ENCODE data around the gene GRM2. TPM values are rescaled to one million over a fixed set of nuclear protein-coding genes. Genes with fewer than 3 reads are reported as not detected.
"Not testable (repeated sequence)": the region's sequence is repeated elsewhere in the genome, so short reads cannot be mapped to it uniquely, and the experiment has no call there.

The GRM2 gene
- polyA plus RNA-seq, 3 donors: 0.42 to 0.73 (median 0.44) TPM

DNA sequence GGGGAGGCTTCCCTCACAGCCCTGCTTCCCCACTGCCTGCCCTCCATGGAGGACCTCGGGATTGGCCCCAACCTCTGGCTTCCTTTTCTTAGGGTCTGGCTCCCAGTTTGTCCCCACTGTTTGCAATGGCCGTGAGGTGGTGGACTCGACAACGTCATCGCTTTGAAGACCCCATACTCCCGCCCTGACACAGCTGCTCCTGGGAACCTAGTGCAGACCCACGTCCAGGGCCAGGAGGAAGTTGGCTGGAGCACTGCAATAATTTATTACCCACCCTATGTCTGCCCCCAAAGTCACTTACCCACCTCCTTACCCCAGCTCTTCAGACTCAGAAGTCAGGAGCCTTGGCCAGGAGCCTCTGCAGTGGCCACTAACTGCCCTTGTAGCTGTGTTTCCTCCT is 11.1 kb downstream of the GRM2 start:
- DNase-seq (ENCODE audit: extremely low read depth in 1 of 11, low read depth in 9 of 11, low spot score in 4 of 11): no peak

DNA sequence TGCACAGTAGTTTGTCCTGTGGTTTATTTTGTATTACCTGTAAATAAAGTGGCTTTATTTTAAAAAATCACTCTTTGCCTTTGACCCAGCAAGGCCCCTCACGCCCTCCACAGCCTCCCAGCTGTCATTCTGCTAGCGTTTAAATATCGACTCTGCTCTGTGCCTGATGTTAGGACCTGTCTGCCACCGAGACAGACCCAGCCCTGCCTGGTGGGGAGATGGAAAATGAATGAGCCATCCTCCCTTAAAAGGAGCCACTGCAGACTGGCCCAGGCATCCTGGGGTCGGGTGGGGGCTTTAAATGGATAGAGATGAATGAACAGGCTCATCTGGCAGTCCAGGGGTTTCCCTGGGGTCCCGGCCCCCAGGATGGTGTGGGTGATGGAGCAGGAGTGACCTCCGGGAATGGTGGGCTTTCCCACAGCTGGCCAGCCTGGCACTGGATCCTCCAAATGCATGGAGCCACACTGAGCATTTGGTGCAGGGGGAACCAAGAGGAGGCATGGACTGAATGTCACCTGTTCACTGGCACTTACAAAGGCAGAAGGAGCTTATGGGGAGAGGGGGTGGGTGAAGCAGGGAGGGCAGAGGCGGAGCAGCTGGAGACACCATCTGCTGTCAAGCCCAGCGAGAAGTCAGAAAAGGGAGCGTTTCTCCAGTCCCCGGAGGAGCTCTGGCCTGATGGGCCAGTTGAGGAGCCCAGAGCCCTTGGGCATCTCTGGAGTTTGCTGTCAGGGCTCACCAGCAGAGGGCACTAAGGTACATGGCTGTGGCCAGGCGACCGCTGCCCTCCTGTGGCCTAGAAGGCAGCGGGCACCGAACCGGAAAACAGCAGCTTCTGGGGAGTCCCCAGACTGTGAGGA is 11.9 kb downstream of the GRM2 start:
- DNase-seq (ENCODE audit: extremely low read depth in 1 of 11, low read depth in 9 of 11, low spot score in 4 of 11): peak in 10 of 11 donors; percentile 3 to 44 (median 26)

DNA sequence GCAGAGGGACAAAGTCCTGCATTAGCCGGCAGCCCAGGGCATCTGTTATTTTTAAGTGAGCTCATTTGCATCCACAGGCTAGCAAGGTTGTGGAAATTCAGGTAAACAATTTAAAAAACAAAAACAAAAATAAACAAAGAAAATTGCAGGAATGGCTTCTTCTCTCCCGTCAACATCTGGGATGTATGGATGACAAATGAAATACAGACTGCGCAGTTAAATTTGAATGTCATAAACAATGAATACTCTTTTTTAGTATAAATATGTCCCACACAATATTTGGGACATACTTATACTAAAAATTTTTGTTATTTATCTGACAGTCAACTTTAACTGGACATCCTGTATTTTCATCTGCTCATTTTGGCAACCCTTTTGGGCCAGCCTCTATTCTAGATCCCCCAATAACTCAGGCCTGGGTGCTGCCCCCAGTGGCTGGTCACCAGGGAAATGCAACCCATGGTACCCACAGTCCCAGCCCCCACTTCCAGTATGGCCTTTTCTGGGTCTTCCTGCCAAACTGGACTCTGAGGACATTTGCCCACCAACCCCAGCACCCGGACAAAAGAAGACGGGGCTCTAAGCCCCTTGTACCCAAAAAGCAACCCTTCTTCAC is 12.7 kb downstream of the GRM2 start:
- no peak for DNase-seq (ENCODE audit: extremely low read depth in 1 of 11, low read depth in 9 of 11, low spot score in 4 of 11)

DNA sequence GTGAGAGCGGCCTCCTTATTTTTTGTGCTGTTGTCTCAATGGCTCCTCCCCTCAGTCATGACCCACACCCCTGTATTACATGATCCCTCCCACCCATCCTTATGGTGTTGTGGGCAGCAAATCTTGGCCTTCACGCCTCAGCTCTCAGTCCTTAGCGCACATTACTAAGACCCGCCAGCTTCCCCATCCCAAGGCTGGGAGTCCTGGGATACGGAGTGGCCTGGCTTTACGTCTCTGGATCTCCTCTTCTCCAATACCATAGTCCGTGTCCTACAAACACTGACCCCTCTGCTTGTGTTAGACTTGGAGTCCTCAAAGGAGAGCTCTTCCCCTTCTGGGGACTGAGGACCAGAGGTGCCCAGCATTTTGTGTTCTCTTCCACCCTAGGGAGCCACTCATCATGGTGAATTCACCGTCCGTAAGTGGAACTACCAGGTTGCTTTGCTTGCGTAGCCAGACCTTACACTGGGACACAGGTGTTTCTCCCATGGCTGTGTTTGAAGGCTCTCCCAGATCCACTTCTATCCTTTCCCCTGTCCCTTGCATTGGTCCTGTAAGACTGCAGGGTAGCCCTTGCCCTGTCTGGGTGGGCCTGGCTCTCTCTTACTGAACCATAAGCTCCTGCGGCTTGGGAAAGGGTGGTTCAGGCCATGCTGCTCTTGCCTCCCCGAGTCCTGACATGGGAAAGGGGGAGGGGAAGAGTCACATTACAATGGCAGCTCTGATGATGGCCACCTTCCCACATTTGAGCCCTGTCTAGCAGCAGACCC is 13.6 kb downstream of the GRM2 start:
- no peak for DNase-seq (ENCODE audit: extremely low read depth in 1 of 11, low read depth in 9 of 11, low spot score in 4 of 11)

DNA sequence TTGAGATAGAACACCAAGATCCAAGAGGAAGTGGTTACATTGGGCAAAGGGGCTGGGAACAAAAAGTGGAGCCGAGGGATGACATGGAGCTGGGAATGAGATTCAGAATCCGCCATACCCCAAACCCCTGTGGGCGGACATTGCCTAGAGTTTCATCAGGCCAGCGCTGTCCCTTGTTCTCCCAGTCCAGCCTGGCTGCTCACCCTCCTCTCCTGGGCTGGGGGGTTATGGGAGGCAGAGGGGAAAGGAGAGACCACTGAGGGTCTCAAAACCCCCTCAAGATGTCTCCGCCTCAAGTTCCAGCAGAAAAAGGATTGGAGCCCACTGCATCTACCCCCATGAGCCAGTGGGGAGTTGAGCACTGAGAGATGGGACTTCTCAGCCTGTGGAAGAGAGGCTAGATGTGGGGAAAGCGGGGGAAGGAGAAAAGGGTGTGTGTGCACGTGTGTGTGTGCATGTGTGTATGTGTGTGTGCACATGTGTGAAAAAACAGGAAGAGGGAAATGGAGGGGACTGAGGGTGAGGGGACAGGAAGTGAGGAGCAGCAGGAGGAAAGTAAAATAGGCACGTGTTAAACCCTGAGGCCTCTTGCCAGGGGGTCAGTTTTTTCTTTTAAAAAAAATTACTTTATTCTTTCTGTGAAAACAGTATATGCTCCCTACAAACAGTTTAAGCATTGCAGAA is 14.3 kb downstream of the GRM2 start:
- DNase-seq (ENCODE audit: extremely low read depth in 1 of 11, low read depth in 9 of 11, low spot score in 4 of 11): no peak

DNA sequence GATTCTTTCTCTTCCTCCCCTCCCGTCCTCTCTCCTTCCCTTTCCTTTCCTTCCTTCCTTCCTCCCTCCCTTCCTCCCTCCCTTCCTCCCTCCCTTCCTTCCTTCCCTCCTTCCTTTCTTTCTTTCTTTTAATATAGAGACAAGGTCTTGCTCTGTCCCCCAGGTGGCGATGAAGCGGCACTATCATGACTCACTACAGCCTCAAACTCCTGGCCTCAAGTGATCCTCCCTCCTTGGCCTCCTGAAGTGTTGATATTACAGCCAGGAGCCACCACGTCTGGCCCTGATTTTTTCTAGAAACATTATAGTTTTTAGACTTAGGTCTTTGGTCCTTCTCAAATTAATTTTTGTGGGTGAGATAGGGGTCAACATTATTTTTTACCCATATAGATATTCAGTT is 15.5 kb downstream of the GRM2 start:
- no peak for DNase-seq (ENCODE audit: extremely low read depth in 1 of 11, low read depth in 9 of 11, low spot score in 4 of 11)

DNA sequence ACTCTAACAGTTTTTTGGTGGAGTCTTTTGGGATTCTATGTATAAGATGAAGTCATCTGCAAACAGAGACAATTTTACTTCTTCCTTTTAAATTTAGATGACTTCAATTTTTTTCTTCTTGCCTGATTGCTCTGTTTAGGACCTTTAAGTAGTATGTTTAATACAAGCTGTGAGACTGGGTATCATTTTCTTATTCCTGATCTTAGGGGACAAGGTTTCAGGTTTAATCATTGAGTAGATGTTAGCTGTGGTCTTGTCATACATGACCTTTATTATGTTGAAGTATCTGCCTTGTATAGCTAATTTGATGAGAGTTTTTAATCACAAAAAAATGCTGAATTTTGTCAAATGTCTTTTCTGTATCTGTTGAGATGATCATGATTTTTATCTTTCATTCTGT is 20.6 kb downstream of the GRM2 start:
- DNase-seq (ENCODE audit: extremely low read depth in 1 of 11, low read depth in 9 of 11, low spot score in 4 of 11): no peak

DNA sequence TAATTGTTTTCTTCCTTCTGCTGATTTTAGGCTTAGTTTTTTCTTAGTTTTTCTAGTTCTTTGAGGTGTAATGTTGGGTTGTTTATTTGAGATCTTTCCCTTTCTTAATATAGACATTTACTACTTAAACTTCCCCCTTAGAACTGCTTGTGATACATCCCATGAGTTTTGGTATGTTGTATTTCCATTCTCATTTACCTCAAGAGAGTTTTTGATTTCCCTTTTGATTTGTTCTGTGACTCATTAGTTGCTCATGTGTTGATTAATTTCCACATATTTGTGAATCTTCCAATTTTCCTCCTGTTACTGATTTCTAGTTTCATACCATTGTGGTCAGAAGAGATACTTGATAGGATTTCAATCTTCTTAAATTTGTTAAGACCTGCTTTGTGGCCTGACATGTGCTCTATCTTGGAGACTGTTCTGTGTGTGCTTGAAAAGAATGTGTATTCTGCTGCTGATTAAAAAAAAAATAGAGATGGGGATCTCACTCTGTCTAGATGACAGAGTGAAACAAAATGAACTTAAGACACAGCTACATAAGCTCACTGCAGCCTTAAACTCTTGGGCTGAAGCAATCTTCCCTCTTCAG is 22.3 kb downstream of the GRM2 start:
- DNase-seq (ENCODE audit: extremely low read depth in 1 of 11, low read depth in 9 of 11, low spot score in 4 of 11): no peak

DNA sequence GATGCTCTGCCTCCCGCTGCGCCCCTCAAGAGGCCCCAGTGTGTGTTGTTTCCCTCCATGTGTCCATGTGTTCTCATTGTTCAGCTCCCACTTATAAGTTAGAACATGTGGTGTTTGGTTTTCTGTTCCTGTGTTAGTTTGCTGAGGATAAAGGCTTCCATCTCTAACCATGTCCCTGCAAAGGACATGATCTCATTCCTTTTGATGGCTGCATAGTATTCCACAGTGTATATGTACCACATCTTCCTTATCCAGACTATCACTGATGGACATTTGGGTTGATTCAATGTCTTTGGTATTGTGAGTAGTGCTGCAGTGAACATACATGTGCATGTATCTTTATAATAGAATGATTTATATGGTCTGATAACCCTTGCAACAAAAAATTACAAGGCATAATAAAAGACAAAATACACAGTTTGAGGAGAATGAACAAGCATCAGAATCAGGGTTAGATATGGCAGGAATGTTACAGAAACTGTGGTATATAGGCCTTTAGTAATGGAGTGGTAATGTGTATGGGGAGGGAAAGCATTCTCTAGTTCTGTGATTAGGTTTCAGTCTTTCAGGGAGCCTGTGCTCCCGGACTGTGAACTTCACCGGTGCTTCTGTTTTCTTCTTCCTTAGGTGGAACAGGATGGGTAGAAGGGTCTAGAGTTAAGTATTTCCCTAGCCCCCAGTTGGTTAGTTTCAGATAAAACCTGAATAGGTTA is 27.1 kb downstream of the GRM2 start:
- no peak for DNase-seq (ENCODE audit: extremely low read depth in 1 of 11, low read depth in 9 of 11, low spot score in 4 of 11)

DNA sequence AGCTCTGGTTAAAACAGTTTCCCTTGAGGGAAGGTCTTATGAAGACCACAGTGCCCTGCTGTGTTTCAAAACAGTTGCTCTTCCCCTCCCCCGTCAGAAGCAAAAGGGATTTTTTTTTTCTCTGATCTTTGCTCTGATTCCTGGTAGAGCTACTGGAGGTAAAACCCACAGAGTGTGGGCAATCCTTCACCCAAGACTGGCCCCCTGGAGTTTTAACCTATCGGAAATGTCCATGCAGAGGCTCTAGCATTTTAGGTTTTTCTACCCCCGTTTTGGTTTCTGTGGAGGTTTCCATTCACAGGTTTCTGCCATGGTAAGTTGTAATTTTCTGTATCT is 27.7 kb downstream of the GRM2 start:
- no peak for DNase-seq (ENCODE audit: extremely low read depth in 1 of 11, low read depth in 9 of 11, low spot score in 4 of 11)

DNA sequence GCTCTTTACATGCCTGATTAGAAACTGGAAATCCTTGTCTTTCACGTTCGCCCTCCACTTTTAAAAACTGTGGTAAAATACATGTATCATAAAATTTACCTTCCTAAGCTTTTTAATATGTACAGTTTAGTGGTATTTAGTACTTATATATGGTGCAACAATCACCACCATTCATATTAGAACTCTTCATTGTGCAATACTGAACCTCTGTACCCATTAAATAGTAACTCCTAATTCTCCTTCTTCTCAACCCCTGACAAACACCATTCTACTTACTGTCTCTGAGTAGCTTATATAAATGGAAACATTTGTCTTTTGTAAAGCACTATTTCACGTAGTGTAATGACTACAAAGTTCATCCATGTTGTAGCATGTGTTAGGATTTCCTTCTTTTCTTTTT is 28.2 kb downstream of the GRM2 start:
- DNase-seq (ENCODE audit: extremely low read depth in 1 of 11, low read depth in 9 of 11, low spot score in 4 of 11): no peak

DNA sequence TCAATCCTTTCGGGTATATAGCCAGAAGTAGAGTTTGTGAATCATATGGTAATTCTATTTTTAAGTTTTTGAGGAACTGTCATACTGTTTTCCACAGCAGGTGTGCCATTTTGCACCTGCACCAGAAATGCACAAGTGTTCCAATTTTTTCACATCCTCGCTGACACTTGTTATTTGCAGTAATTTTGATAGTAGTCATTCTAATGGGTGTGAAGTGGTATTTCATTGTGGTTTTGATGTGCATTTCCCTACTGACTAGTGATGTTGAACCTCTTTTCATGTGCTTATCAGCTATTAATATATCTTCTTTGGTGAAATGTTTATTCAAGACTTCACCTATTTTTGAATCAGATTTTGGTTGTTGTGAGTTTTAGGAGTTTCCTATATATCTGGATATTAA is 29.1 kb downstream of the GRM2 start:
- DNase-seq (ENCODE audit: extremely low read depth in 1 of 11, low read depth in 9 of 11, low spot score in 4 of 11): no peak

DNA sequence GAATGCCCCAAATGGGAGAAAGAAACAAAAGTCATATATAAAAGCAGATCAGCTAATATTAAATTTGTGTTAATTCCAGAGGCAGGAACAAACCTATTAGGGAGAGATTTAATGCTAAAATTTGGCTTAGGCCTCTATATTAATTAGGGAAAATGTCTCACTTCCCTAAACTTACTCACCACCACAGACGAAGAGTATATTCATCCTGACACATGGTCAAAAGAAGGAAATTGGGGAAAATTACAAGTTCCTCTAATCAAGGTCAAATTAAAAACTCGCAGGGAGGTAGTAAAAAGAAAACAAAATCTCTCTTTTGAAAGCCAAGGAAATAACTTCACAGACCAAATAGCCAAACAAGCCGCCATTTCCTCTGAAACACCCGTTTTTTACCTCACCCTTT is 32.2 kb downstream of the GRM2 start:
- DNase-seq (ENCODE audit: extremely low read depth in 1 of 11, low read depth in 9 of 11, low spot score in 4 of 11): no peak

DNA sequence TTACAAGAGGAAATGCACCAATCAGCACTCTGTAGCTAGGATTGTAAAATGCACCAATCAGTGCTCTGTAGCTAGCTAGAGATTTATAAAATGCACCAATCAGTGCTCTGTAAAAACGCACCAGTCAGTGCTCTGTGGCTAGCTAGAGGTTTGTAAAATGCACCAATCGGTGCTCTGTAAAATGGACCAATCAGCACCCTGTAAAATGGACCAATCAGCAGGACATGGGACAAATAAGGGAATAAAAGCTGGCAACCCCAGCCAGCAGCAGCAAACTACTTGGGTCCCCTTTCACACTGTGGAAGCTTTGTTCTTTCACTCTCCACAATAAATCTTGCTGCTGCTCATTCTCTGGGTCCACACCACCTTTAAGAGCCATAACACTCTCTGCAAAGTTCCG is 35.5 kb downstream of the GRM2 start:
- DNase-seq (ENCODE audit: extremely low read depth in 1 of 11, low read depth in 9 of 11, low spot score in 4 of 11): not testable (repeated sequence)

DNA sequence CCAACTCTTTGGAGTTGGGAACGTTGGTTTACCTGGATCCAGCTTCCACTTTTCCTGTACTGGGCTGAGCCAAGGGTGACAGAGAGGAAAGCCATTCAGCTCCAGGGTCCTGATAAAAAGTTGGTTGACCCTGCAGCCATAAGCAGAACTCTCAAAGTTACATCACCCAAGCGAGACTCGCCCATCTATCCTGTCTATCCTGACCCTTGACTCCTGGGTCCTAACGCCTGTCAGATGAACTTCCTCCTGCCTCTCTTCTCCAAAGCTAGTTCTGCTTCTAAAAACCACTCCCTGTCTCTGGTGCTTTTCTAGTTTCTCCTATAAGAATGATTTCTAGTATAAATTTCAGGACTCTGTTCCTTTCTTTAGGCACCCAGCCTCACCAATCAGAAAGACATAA is 36.1 kb downstream of the GRM2 start:
- not testable (repeated sequence) for DNase-seq (ENCODE audit: extremely low read depth in 1 of 11, low read depth in 9 of 11, low spot score in 4 of 11)

DNA sequence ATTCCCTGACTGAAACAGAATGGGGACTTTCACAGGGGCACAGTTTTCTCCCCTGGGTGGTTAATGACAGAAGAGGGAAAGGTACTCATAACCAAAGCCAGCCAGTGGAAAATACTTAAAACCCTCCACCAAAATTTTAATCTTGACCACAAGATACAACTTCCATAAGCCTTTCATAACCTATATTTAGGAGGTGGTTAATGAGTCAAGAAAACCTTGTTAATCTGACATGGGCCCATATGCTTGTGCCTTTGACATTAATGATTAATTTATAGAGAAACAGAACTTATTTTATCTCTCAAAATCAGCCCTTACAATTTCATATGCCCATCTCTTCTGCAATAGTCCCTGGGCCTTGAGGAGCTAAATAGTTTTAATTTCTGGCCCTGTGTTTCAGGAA is 41.0 kb downstream of the GRM2 start:
- DNase-seq (ENCODE audit: extremely low read depth in 1 of 11, low read depth in 9 of 11, low spot score in 4 of 11): no peak

DNA sequence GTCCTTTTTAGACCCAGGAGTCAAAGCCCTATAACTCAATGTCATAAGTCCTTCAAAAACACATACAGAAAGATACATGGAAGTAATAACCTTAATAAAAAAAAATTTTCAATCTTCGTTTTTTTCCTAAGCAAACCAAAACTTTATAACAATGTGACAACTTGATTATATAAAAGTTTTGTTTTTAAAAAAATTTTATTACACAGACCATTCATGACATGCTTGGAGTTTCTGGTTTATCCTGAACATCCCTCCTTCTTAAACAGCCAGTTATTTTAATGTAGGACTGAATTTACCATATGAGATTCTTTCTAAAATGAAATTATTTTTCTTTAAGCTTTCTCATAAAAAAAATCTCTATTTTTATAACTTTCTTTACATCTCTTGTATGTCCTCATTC is 41.5 kb downstream of the GRM2 start:
- no peak for DNase-seq (ENCODE audit: extremely low read depth in 1 of 11, low read depth in 9 of 11, low spot score in 4 of 11)

DNA sequence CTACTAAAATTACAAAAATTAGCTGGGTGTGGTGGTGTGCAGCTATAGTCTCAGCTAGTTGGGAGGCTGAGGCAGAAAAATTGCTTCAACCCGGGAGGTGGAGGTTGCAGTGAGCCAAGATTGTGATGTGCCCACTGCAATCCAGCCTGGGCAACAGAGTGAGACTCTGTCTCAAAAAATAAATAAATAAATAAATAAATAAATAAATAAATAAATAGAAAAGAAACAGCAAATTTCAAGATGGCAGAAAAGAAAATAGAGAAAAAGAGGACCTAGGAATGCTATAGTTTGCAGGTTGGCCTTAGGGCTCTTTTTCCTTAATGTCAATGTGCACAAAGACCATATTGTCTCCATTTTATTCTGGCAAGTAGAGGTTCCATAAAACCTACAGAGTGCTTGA is 44.0 kb downstream of the GRM2 start:
- DNase-seq (ENCODE audit: extremely low read depth in 1 of 11, low read depth in 9 of 11, low spot score in 4 of 11): no peak

DNA sequence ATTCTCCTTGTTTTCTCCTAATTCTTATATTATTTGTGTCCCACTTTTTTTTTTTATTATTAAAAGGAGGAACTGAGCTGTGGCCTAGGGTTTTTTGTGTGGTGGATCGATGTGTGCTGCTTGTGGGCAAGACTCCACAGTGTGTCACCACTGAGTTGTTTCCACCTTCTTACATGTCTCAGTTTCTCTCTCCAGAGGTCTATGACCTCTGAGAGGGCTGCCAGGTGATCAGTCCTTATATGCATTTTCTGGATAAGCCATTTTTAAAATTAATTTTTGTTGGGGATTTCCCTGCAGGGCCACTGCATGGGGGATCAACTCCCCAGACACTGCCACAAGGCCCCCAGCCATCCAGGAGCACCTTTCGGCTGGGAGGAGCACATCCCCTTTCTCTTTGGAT is 44.4 kb downstream of the GRM2 start:
- DNase-seq (ENCODE audit: extremely low read depth in 1 of 11, low read depth in 9 of 11, low spot score in 4 of 11): no peak

Data from renal cortex interstitium (tissue), 11 donors.